ENCODE data around the gene TRIM45. TPM values are rescaled to one million over a fixed set of nuclear protein-coding genes. Genes with fewer than 3 reads are reported as not detected.
A peak's percentile ranks its signal among the peaks of the same experiment; 100 is the strongest.

The TRIM45 gene
- total RNA-seq, 1 donor from 2014 or later: 2.5 TPM

- no peak for TF ChIP-seq EZH2 (IDR thresholded peaks at IDR 0.05; ENCODE audit: insufficient read depth, low read length)
- TF ChIP-seq CTCF (IDR thresholded peaks at IDR 0.05; ENCODE audit: insufficient read depth, low read depth, low read length): no peak
- Histone ChIP-seq H3K9me3 (ENCODE audit: insufficient read depth, low read depth, low read length) (no peaks in the 10 kb centered on the region), H3K36me3 (ENCODE audit: insufficient read depth, low read length) (peaks cover 32% of the 10 kb centered on the region), H3K27ac (ENCODE audit: low read depth, low read length) (peak overlapping the region; percentile 58), H3K4me2 (ENCODE audit: low read length) (no peak overlapping the region), H2AFZ (ENCODE audit: low read depth, low read length) (no peak overlapping the region), H4K20me1 (ENCODE audit: insufficient read depth, low read length) (no peaks in the 10 kb centered on the region), H3K79me2 (ENCODE audit: insufficient read depth, low read length) (no peaks in the 10 kb centered on the region), H3K4me3 (ENCODE audit: insufficient read depth, low read depth, low read length) (no peak overlapping the region), H3K27me3 (ENCODE audit: insufficient read depth, low read length) (no peaks in the 10 kb centered on the region), H3K4me1 (ENCODE audit: insufficient read depth, low read length) (peaks cover 14% of the 10 kb centered on the region), H3K9ac (ENCODE audit: low read length) (peak overlapping the region; percentile 15)
- H3K9me3 Mint-ChIP-seq (ENCODE audit: unreplicated experiment): no peaks in the 10 kb centered on the region
- DNase-seq (ENCODE audit: low read depth) (no peak), FAIRE-seq (no peak)
- H3K36me3 Mint-ChIP-seq (ENCODE audit: low read depth, unreplicated experiment): peaks cover 6% of the 10 kb centered on the region
- H3K4me1 Mint-ChIP-seq (ENCODE audit: low read depth, unreplicated experiment): peaks cover 11% of the 10 kb centered on the region
- H3K27me3 Mint-ChIP-seq (ENCODE audit: low read depth, unreplicated experiment): no peaks in the 10 kb centered on the region
- peak overlapping the region; percentile 58 for H3K27ac Mint-ChIP-seq (ENCODE audit: unreplicated experiment)
- no peak overlapping the region for H3K4me3 Mint-ChIP-seq (ENCODE audit: unreplicated experiment)
Observed at GRCh38 chr1:117076648-117077047, 44.9 kb downstream of the TRIM45 start.

GRCh38 chr1:117070124-117070523, 51.4 kb downstream of the TRIM45 start:
- H3K4me3 Mint-ChIP-seq (ENCODE audit: unreplicated experiment): no peak overlapping the region
- Histone ChIP-seq H3K4me3 (ENCODE audit: insufficient read depth, low read depth, low read length) (no peak overlapping the region), H3K9me3 (ENCODE audit: insufficient read depth, low read depth, low read length) (no peaks in the 10 kb centered on the region), H2AFZ (ENCODE audit: low read depth, low read length) (no peak overlapping the region), H3K36me3 (ENCODE audit: insufficient read depth, low read length) (peaks cover 2% of the 10 kb centered on the region), H3K9ac (ENCODE audit: low read length) (no peak overlapping the region), H3K27ac (ENCODE audit: low read depth, low read length) (peak overlapping the region; percentile 30), H3K79me2 (ENCODE audit: insufficient read depth, low read length) (peaks cover 7% of the 10 kb centered on the region), H4K20me1 (ENCODE audit: insufficient read depth, low read length) (no peaks in the 10 kb centered on the region), H3K27me3 (ENCODE audit: insufficient read depth, low read length) (no peaks in the 10 kb centered on the region), H3K4me1 (ENCODE audit: insufficient read depth, low read length) (peaks cover 9% of the 10 kb centered on the region), H3K4me2 (ENCODE audit: low read length) (no peak overlapping the region)
- no peak overlapping the region for H3K27ac Mint-ChIP-seq (ENCODE audit: unreplicated experiment)
- H3K9me3 Mint-ChIP-seq (ENCODE audit: unreplicated experiment): no peaks in the 10 kb centered on the region
- TF ChIP-seq CTCF (IDR thresholded peaks at IDR 0.05; ENCODE audit: insufficient read depth, low read depth, low read length) (no peak), EZH2 (IDR thresholded peaks at IDR 0.05; ENCODE audit: insufficient read depth, low read length) (no peak)
- DNase-seq (ENCODE audit: low read depth) (peak; percentile 91), FAIRE-seq (no peak)
- H3K27me3 Mint-ChIP-seq (ENCODE audit: low read depth, unreplicated experiment): no peaks in the 10 kb centered on the region
- peaks cover 7% of the 10 kb centered on the region for H3K4me1 Mint-ChIP-seq (ENCODE audit: low read depth, unreplicated experiment)
- H3K36me3 Mint-ChIP-seq (ENCODE audit: low read depth, unreplicated experiment): peaks cover 2% of the 10 kb centered on the region

- peaks cover 7% of the 10 kb centered on the region for H3K79me2 ChIP-seq (ENCODE audit: insufficient read depth, low read length)
- H3K9me3 Mint-ChIP-seq (ENCODE audit: unreplicated experiment): no peaks in the 10 kb centered on the region
- TF ChIP-seq CTCF (IDR thresholded peaks at IDR 0.05; ENCODE audit: insufficient read depth, low read depth, low read length): no peak
- H3K36me3 Mint-ChIP-seq (ENCODE audit: low read depth, unreplicated experiment): peaks cover 2% of the 10 kb centered on the region
- no peaks in the 10 kb centered on the region for H3K27me3 ChIP-seq (ENCODE audit: insufficient read depth, low read length)
- no peaks in the 10 kb centered on the region for H3K36me3 ChIP-seq (ENCODE audit: insufficient read depth, low read length)
- no peaks in the 10 kb centered on the region for H3K27me3 Mint-ChIP-seq (ENCODE audit: low read depth, unreplicated experiment)
- H3K4me1 Mint-ChIP-seq (ENCODE audit: low read depth, unreplicated experiment): peaks cover 7% of the 10 kb centered on the region
- FAIRE-seq: no peak
- peak overlapping the region; percentile 18 for H3K9ac ChIP-seq (ENCODE audit: low read length)
- H3K27ac Mint-ChIP-seq (ENCODE audit: unreplicated experiment): no peak overlapping the region
- no peak overlapping the region for H3K4me3 ChIP-seq (ENCODE audit: insufficient read depth, low read depth, low read length)
- DNase-seq (ENCODE audit: low read depth): no peak
- H3K9me3 ChIP-seq (ENCODE audit: insufficient read depth, low read depth, low read length): no peaks in the 10 kb centered on the region
- no peaks in the 10 kb centered on the region for H4K20me1 ChIP-seq (ENCODE audit: insufficient read depth, low read length)
- peaks cover 9% of the 10 kb centered on the region for H3K4me1 ChIP-seq (ENCODE audit: insufficient read depth, low read length)
- H3K27ac ChIP-seq (ENCODE audit: low read depth, low read length): peak overlapping the region; percentile 11
- H3K4me3 Mint-ChIP-seq (ENCODE audit: unreplicated experiment): no peak overlapping the region
- H3K4me2 ChIP-seq (ENCODE audit: low read length): no peak overlapping the region
- H2AFZ ChIP-seq (ENCODE audit: low read depth, low read length): no peak overlapping the region
Observed at GRCh38 chr1:117069220-117069844, 52.2 kb downstream of the TRIM45 start.

Measured in astrocyte (in vitro differentiated cells and primary cell).